ENCODE data around the gene TRIP6.

DNA sequence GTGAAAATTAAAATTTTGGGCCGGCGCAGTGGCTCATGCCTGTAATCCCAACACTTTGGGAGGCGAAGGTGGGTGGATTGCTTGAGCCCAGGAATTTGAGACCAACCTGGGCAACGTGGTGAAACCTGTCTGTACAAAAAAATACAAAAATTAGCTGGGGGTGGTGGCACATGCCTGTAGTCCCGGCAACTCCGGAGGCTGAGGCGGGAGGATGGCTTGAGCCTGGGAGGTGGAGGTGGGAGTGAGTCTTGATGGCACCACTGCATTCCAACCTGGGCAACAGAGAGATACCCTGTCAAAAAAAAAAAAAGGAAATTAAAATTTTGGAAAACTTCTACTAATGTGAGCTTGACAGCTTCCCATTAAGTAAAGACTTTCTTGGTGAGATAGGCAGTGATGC, 10.8 kb downstream of the TRIP6 start:
- TF ChIP-seq POLR2AphosphoS5 (IDR thresholded peaks at IDR 0.05; ENCODE audit: insufficient read depth, low read depth, low read length), result no peak
- TF ChIP-seq POLR2A (IDR thresholded peaks at IDR 0.05; ENCODE audit: low read depth, low read length), result no peak
